ENCODE results near the gene CAMK1D.
"Not testable (repeated sequence)": the region's sequence is repeated elsewhere in the genome, so short reads cannot be mapped to it uniquely, and the experiment has no call there.

CAMK1D gene

DNA sequence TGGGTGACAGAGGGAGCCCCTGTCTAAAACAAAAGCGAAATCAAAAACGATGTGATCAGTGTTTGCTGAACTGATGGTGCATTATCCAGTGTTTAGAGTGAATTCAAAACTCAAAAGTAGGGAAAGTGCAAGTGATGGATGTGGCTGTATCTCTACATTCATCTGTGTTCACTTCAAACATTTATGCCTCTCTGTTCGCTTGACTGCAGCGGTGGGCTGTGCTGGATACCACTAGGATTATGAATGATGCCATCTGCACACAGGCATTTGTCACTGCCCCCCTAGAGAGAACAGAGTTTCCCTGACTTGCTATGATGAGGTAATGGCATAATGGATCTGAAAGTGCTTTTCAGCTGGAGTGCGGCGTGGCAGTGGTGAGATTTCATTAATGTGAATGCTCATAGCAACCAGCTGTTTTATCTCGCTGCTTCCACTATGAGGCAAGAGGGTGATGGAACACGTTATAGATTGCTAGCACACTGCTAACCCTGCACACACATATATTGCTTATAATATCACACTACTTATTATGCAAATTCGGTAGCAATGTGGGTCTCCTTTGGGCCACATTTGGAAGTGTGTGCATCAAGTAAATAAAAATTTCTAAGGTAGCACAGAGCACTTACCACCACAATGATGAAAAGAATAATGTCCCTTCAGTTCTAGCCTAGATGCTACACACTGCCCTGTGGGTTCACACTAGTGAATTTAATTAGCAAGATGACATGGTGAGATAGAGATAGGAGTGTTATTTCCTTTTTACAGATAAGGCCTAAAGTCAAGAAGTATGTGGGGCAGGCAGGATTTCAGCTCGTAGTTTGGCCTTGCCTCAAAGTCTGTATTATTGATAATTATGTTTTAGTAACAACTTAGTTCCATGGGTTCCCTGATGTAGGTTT is 164.7 kb downstream of the CAMK1D start:
- DNase-seq (ENCODE audit: low spot score): peak; percentile 35

DNA sequence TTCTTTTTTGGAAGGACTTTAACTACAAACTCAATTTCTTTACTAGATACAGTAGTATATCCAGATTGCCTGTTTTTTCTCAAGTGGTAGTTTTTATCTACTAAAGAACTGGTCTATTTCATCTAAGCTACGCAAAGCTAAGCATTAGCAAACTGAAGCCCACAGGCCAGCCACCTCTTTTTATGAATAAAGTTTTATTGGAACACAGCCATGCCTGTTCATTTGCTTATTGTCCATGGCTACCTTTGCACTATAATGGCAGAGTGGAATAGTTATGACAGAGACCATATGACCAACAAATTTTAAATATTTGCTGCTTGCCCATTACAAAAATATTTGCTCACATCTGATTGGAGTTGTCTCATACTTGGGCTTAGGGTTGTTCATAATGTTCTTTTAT is 168.7 kb downstream of the CAMK1D start:
- no peak for DNase-seq (ENCODE audit: low spot score)

DNA sequence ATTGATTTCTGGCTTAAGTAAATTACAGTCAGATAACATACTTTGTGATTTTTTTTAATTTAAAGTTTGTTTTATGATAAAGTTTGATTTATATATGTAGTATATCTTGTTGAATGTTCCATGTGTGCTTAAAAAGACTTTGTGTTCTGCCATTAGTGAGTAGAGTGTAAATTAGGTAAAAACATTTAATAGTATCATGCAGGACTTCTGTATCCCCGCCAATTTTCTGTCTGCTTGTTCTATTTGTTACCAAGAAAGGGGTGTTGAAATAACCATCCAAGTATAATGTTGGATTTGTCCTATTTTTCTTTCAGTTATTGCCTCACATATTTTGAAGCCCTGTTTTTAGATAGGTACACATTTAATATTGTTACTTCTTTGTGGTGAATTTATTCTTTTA is 172.1 kb downstream of the CAMK1D start:
- no peak for DNase-seq (ENCODE audit: low spot score)

GRCh38 chr10:12526311-12526710 is 177.0 kb downstream of the CAMK1D start:
- DNase-seq (ENCODE audit: low spot score): no peak

- DNase-seq (ENCODE audit: low spot score): no peak
These were observed 180.6 kb downstream of the CAMK1D start for GRCh38 chr10:12529976-12530375.

- no peak for DNase-seq (ENCODE audit: low spot score)
These were observed 182.2 kb downstream of the CAMK1D start for GRCh38 chr10:12531305-12532220.

DNA sequence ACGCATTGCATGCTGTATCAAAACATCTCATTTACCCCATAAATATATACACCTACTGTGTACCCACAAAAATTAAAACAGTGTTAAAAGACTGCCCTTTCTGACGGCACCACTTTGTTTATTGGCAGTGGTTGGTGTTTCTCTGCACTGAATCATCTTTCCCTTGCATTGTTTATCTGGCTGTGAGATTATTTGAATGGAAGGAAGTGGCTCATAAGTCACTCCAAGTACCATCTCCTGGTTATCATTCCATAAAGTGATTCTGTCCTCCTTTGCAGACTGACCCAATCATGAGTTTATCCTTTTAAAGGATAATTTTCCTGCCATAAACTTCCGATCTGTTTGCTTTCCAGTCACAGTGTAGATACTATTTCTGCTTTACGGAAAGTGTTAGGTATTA is 183.8 kb downstream of the CAMK1D start:
- DNase-seq (ENCODE audit: low spot score): no peak

DNA sequence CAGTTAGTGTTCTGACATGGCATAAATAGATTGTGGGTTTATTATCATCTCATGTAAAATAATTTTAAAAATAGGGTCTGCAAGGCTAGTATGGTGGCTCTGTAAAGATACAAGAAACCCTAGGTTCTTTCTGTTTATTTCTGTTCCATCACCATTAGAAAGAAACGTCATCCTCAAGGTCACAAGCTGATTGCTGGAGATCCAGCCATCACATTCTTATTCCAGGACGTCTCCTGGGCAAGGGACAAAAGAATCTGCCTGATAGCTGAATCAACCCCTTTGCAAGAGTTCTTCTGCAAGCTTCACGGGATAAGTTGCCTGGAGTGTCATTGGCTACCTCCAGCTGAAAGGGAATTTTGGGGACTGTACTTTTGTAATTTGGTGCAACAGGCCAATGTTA is 184.4 kb downstream of the CAMK1D start:
- no peak for DNase-seq (ENCODE audit: low spot score)

DNA sequence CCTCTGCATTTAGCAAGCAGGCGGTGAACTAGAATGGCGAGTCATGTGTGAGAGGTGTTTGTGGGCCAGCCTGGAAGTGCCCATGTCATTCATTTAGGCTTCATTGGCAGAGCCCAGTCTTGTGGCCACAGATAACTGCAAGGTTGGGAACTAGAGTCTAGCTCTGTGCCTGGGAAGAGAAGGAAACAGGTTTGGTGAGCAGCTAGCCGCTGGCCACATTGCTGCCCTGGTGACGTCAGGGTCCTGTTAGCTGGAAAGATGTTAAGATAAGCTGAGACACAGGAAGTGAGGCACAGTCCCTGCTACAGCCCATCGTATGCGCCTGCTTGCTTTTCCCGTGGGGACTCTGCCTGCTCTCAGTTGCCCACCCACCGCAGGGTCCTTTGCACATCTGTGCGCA is 185.5 kb downstream of the CAMK1D start:
- DNase-seq (ENCODE audit: low spot score): no peak

- no peak for DNase-seq (ENCODE audit: low spot score)
These were observed 186.3 kb downstream of the CAMK1D start for GRCh38 chr10:12535656-12536055.

DNA sequence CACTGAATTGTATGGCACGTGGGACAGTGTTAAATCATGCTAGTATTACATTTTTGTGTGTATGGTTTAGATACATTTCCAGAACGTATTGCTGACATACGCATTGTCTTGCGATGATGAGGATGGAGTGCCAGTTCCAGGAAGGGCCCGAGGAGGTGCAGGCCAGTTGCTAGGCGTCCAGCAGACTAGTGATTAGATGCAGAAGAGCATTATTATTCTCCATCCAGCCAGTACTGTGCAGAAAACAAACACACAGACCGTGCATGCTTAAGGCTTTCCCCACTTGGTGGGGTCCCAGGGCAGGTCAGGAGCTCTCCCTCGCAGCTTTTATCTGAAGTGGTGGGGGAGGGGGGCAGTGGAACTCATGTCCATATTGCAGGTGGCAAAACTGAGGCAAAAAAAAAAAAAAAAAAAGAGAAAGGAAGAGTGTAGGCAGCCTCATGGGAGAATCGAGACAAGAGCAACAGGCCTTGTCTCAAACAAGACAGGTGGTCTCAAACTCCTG is 189.2 kb downstream of the CAMK1D start:
- no peak for DNase-seq (ENCODE audit: low spot score)

DNA sequence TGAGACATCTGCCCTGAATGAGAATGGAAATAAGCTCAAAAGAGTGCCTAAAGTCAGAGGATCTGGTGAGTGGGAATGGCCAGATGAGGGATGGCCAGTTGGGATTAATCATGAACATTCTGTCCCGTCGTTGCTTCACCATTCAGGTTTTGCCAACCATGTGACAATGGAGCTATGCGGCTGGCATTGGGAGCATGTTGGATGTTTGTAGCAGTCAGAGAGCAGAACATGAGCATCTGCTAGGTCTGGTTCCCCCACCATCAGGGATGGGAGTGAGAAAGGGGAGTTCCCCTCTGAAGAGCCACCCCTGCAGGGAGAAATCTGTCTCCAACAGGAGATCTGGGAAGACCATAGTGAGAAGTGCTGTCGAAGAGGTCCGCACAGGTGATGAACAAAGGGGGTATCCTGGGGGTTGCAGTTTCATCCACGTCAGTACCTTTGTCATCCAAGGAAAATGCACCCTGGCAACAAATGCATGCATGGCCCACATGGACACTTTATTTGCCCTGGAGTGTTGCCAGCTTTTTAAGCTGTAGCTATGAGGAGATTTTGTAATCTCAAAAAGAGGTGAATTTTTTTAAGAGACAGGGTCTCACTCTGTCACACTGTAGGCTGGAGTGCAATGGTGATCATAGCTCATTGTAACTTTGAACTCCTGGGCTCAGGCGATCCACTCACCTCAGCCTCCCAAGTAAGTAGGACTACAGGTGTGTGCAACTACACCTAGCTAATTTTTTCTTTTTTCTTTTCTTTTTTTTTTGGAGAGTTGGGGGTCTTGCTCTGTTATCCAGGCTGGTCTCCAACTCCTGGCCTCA is 190.2 kb downstream of the CAMK1D start:
- peak; percentile 54 for DNase-seq (ENCODE audit: low spot score)

GRCh38 chr10:12540341-12540781 is 191.0 kb downstream of the CAMK1D start:
- peak; percentile 21 for DNase-seq (ENCODE audit: low spot score)

DNA sequence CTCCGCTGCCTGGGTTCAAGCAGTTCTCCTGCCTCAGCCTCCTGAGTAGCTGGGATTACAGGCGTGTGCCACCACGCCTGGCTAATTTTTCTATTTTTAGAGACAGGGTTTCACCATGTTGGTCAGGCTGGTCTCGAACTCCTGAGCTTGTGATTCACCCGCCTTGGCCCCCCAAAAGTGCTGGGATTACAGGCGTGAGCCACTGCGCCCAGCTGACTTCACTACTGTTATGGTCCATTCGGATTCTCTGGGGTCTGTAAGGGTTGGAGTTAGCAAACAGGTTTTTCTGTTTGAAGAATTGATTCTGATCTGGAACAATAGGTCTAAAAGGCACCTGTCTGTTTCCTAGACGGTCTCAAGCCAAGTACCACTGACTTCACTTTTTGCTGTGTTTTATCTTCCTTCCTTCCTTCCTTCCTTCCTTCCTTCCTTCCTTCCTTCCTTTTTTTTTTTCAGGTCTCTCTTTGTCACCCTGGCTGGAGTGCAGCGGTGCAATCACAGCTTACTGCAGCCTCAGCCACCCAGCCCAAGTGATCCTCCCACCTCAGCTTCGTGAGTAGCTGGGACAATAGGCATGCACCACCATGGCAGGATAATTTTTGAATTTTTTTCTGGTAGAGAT is 192.2 kb downstream of the CAMK1D start:
- no peak for DNase-seq (ENCODE audit: low spot score)

DNA sequence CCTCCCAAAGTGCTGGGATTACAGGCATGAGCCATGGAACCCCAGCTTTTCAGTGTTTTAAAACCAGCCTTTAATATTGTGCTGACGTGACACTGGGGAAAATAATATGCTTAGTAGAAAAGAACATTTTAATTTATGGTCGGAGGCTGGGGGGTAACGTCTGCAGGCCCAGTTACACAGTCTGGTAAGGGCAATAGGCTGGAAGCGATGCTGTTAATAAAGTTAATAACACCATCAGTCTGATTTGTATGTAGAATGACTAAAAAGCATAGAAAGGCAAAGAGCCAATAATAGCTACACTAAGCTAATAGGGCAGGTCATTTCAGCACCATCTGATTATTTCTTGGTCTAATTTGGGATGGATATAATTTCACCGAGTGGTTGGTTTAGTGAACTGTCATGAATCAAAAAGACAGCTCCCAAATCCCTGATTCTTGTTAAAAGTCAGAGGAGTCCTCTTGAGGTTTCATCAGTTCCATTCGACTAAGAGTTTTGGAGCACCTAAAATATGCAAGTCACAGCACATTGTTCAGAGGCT is 192.9 kb downstream of the CAMK1D start:
- no peak for DNase-seq (ENCODE audit: low spot score)

GRCh38 chr10:12543589-12543988 is 194.2 kb downstream of the CAMK1D start:
- no peak for DNase-seq (ENCODE audit: low spot score)

DNA sequence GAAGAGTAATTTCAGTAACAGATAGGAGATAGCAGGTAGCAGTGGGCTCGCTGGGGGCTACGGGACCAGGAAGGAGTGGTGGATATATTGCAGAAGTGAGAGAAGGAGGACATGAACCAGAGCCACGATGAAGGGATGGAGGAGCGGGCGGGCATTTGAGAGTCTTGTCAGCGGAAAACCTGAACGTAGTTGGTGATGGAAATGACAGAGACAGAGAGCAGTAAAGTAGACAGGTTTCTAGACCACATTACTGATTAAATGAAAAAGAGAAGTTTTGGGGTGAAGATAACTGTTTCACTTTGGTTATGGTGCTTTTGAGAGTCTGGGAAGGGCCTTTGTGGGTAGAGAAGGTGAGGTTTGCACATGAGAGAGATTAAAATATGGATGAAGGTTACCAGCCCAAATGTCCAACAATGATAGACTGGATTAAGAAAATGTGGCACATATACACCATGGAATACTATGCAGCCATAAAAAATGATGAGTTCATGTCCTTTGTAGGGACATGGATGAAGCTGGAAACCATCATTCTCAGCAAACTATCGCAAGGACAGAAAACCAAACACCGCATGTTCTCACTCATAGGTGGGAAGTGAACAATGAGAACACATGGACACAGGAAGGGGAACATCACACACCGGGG is 196.9 kb downstream of the CAMK1D start:
- DNase-seq (ENCODE audit: low spot score): not testable (repeated sequence)

DNA sequence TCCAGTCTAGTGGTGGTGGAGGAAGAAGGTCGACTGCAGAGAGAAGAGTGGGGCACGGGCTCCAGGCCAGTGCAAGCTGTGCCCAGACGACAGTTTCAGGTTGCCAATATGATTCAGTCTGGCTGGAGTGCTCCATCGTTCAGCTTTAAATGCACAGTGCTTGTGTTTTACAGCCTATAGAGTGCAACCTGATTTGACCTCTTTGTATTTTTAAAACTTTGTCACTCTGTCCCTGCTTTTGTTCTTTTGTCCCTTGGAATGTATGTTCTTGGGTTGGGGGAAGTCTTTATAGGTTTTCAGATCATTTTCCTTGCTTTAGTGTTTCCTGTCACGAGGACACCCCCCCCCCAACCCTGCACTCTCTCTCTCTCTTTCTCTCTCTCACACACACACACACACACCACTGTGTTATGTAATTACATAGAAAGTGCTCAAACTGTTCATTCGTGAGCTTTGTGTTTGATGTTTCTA is 198.0 kb downstream of the CAMK1D start:
- no peak for DNase-seq (ENCODE audit: low spot score)

GRCh38 chr10:12549297-12549696 is 199.9 kb downstream of the CAMK1D start:
- DNase-seq (ENCODE audit: low spot score): no peak

- no peak for DNase-seq (ENCODE audit: low spot score)
These were observed 201.6 kb downstream of the CAMK1D start for GRCh38 chr10:12550994-12551393.
